GM12865 (cell line): ENCODE data around the gene KCTD18.

ENCODE experiments used
- DNase-seq: peaks from one replicate; pipeline ENCODE4 v3.0.0; 2010; ENCODE audit warnings: low read depth
- H3K4me3 ChIP-seq: 2 replicates; pipeline ENCODE4 v1.5.1; 2011; ENCODE audit warnings: mild to moderate bottlenecking, low read depth, low read length, control low read depth
- CTCF ChIP-seq: IDR thresholded peaks from 2 replicates; pipeline ENCODE4 v1.5.1; 2011; ENCODE audit warnings: low read length, control low read depth, low read depth, inconsistent platforms; ENCODE audit not compliant: insufficient read depth; ENCODE audit errors: missing control alignments

Gene KCTD18

GRCh38 chr2:200477667-200478131 lies 32.2 kb downstream of the KCTD18 start:
- DNase-seq, result no peak

GRCh38 chr2:200476836-200477235 lies 33.0 kb downstream of the KCTD18 start:
- no peak overlapping the region for H3K4me3 ChIP-seq
- no peak for DNase-seq
- no peak for TF ChIP-seq CTCF

More at GRCh38 chr2:200477667-200478131, 32.2 kb downstream of the KCTD18 start:
- no peak overlapping the region for H3K4me3 ChIP-seq
- no peak for TF ChIP-seq CTCF

GRCh38 chr2:200475795-200476194 lies 34.1 kb downstream of the KCTD18 start:
- no peak for TF ChIP-seq CTCF
- H3K4me3 ChIP-seq, result no peak overlapping the region
- no peak for DNase-seq

- DNase-seq, result peak; percentile 74
- no peak for TF ChIP-seq CTCF
Measured at GRCh38 chr2:200472853-200473464, 36.9 kb downstream of the KCTD18 start.

GRCh38 chr2:200471928-200472645 lies 37.8 kb downstream of the KCTD18 start:
- peak; percentile 45 for DNase-seq
- TF ChIP-seq CTCF, result no peak
- no peak overlapping the region for H3K4me3 ChIP-seq

More at GRCh38 chr2:200472853-200473464, 36.9 kb downstream of the KCTD18 start:
- H3K4me3 ChIP-seq, result no peak overlapping the region

GRCh38 chr2:200471324-200471848 lies 38.5 kb downstream of the KCTD18 start:
- peak; percentile 92 for DNase-seq

More at GRCh38 chr2:200471324-200471848, 38.5 kb downstream of the KCTD18 start:
- H3K4me3 ChIP-seq, result no peak overlapping the region
- peak; percentile 59 for TF ChIP-seq CTCF
